A549 (cell line): ENCODE data around the gene GAS2L2. TPM values are rescaled to one million over a fixed set of nuclear protein-coding genes. Genes with fewer than 3 reads are reported as not detected.

Experiments used
- ATAC-seq, 2 experiments: fragments of 200-7000 bp in 1 of 2; fragments of >200 bp in 1 of 2; cut with Nextera tagmentation in 1 of 2; cut with Tn5 transposase in 1 of 2; 3 replicates each; pipeline versions ENCODE4 v1.8.0 to v1.9.1; 2018 to 2020; ENCODE audit warnings: mild to moderate bottlenecking in 1 of 2, moderate library complexity in 1 of 2
- CTCF ChIA-PET: fragments of 300-600 bp; sonication (Branson Sonifier 250); formaldehyde crosslinking; extraction: SDS; loops from one replicate; lab custom pipeline; 2021; ENCODE audit warnings: antibody characterized with exemption, inconsistent platforms; lab: Yijun Ruan, JAX
- POLR2A ChIA-PET: fragments of 350-600 bp; formaldehyde crosslinking; extraction: SDS; loops from one replicate; lab custom pipeline; 2021; ENCODE audit warnings: antibody characterized with exemption, inconsistent platforms; lab: Yijun Ruan, JAX
- DNase-seq, 2 experiments: peaks; one replicate each; pipeline versions ENCODE4 v3.0.0 to v3.0.0-alpha.2; 2011 to 2016; ENCODE audit warnings: low read depth in 1 of 2, low spot score in 1 of 2
- FAIRE-seq: peaks from 2 replicates; lab custom pipeline; 2011; peaks lifted over from hg19 to GRCh38; lab: Jason Lieb, UNC
- H3K27ac ChIP-seq, 2 experiments: fragments of >200 bp; sonication (Bioruptor Twin); formaldehyde crosslinking; 3 replicates each; pipeline ENCODE4 v1.5.1; 2016 to 2017
- H3K4me1 ChIP-seq: fragments of >200 bp; sonication (Bioruptor Twin); formaldehyde crosslinking; 3 replicates; pipeline ENCODE4 v1.6.1; 2016
- H3K4me2 ChIP-seq: fragments of >200 bp; sonication (Bioruptor Twin); formaldehyde crosslinking; 3 replicates; pipeline ENCODE4 v1.6.1; 2016
- H3K4me3 ChIP-seq: fragments of >200 bp; sonication (Bioruptor Twin); formaldehyde crosslinking; 3 replicates; pipeline ENCODE4 v1.5.1; 2016
- H3K9me3 ChIP-seq: fragments of >200 bp; sonication (Bioruptor Twin); formaldehyde crosslinking; 3 replicates; pipeline ENCODE4 v1.6.1; 2016
- ATOH8 ChIP-seq: fragments of 250-450 bp; sonication (Bioruptor Pico); IDR thresholded peaks from 2 replicates; pipeline ENCODE4 v1.5.0; 2020; ENCODE audit warnings: low read depth, mild to moderate bottlenecking, moderate library complexity
- BHLHE40 ChIP-seq: IDR thresholded peaks from 2 replicates; pipeline ENCODE4 v1.6.1; 2012; ENCODE audit warnings: low read depth, low read length, inconsistent platforms
- CBX2 ChIP-seq: fragments of 200-600 bp; sonication (generic); IDR thresholded peaks from 2 replicates; pipeline ENCODE4 v1.6.1; 2016; ENCODE audit warnings: low read depth, mild to moderate bottlenecking, borderline replicate concordance
- CBX8 ChIP-seq: fragments of 200-600 bp; sonication (generic); IDR thresholded peaks from 2 replicates; pipeline ENCODE4 v1.6.1; 2016
- CHD2 ChIP-seq: fragments of 150-350 bp; IDR thresholded peaks from 2 replicates; pipeline ENCODE4 v1.6.1; 2014; ENCODE audit warnings: low read length; ENCODE audit not compliant: partially characterized antibody
- CHD4 ChIP-seq: fragments of 200-600 bp; sonication (generic); IDR thresholded peaks from 2 replicates; pipeline ENCODE4 v1.6.1; 2016; ENCODE audit warnings: antibody characterized with exemption, mild to moderate bottlenecking, borderline replicate concordance
- CTCF ChIP-seq: fragments of >200 bp; sonication (Bioruptor Twin); formaldehyde crosslinking; IDR thresholded peaks from 3 replicates; pipeline ENCODE4 v1.5.1; 2016
- E2F6 ChIP-seq: IDR thresholded peaks from 2 replicates; pipeline ENCODE4 v1.6.1; 2012; ENCODE audit warnings: low read depth, borderline replicate concordance
- EHMT2 ChIP-seq: fragments of 200-600 bp; sonication (generic); IDR thresholded peaks from 2 replicates; pipeline ENCODE4 v1.6.1; 2016; ENCODE audit warnings: antibody characterized with exemption, low read depth, mild to moderate bottlenecking, moderate library complexity
- EP300 ChIP-seq, 2 experiments: fragments of >200 bp; sonication (Bioruptor Twin); formaldehyde crosslinking; IDR thresholded peaks; 2 replicates in 1 of 2; 3 replicates in 1 of 2; pipeline ENCODE4 v1.6.1; 2016 to 2017
- FOSL2 ChIP-seq, 2 experiments: fragments of 450-650 bp in 1 of 2; fragments of >200 bp in 1 of 2; sonication (Bioruptor Twin) in 1 of 2; formaldehyde crosslinking; IDR thresholded peaks; 2 replicates each; pipeline versions ENCODE4 v1.5.0 to v1.6.1; 2016 to 2020; ENCODE audit warnings: mild to moderate bottlenecking in 1 of 2, moderate library complexity in 1 of 2
- HDAC2 ChIP-seq: fragments of 200-600 bp; sonication (generic); IDR thresholded peaks from 2 replicates; pipeline ENCODE4 v1.6.1; 2016
- HES2 ChIP-seq: fragments of >200 bp; sonication (Bioruptor Twin); formaldehyde crosslinking; IDR thresholded peaks from 2 replicates; pipeline ENCODE4 v1.6.1; 2016
- HEYL ChIP-seq: fragments of 250-450 bp; sonication (Bioruptor Pico); IDR thresholded peaks from 2 replicates; pipeline ENCODE4 v1.8.0; 2021; ENCODE audit warnings: mild to moderate bottlenecking, moderate library complexity
- JUNB ChIP-seq: fragments of >200 bp; sonication (Bioruptor Twin); formaldehyde crosslinking; IDR thresholded peaks from 2 replicates; pipeline ENCODE4 v1.6.1; 2016
- KDM5A ChIP-seq: fragments of 200-600 bp; sonication (generic); IDR thresholded peaks from 2 replicates; pipeline ENCODE4 v1.6.1; 2016; ENCODE audit warnings: antibody characterized with exemption, mild to moderate bottlenecking
- MAFK ChIP-seq: fragments of 450-650 bp; IDR thresholded peaks from 2 replicates; pipeline ENCODE4 v1.6.1; 2014; ENCODE audit not compliant: partially characterized antibody
- MYC ChIP-seq: IDR thresholded peaks from 2 replicates; pipeline ENCODE4 v1.6.1; 2012; ENCODE audit warnings: mild to moderate bottlenecking, inconsistent platforms, low read length, improper control_type of control experiment, borderline replicate concordance
- NPAS2 ChIP-seq: fragments of 250-450 bp; sonication (Bioruptor Pico); IDR thresholded peaks from 2 replicates; pipeline ENCODE4 v1.8.0; 2022; ENCODE audit warnings: mild to moderate bottlenecking, moderate library complexity, borderline replicate concordance
- REST ChIP-seq: fragments of 200-600 bp; sonication (generic); IDR thresholded peaks from 2 replicates; pipeline ENCODE4 v1.6.1; 2016; ENCODE audit warnings: antibody characterized with exemption, mild to moderate bottlenecking, moderate library complexity
- RNF2 ChIP-seq: fragments of 200-600 bp; sonication (generic); IDR thresholded peaks from 2 replicates; pipeline ENCODE4 v1.6.1; 2016; ENCODE audit warnings: low read depth, mild to moderate bottlenecking, antibody characterized with exemption, moderate library complexity, borderline replicate concordance
- SMC3 ChIP-seq: fragments of >200 bp; sonication (Bioruptor Twin); formaldehyde crosslinking; IDR thresholded peaks from 3 replicates; pipeline ENCODE4 v1.6.1; 2018; ENCODE audit warnings: inconsistent platforms
- SREBF2 ChIP-seq: fragments of 450-650 bp; IDR thresholded peaks from 2 replicates; pipeline ENCODE4 v1.6.1; 2014; ENCODE audit warnings: mild to moderate bottlenecking, moderate library complexity
- TFCP2L1 ChIP-seq: fragments of 250-450 bp; sonication (Bioruptor Pico); IDR thresholded peaks from 2 replicates; pipeline ENCODE4 v1.5.0; 2021; ENCODE audit warnings: mild to moderate bottlenecking
- TP53 ChIP-seq: fragments of 250-450 bp; sonication (Bioruptor Pico); IDR thresholded peaks from 2 replicates; pipeline ENCODE4 v1.5.0; 2021; ENCODE audit warnings: mild to moderate bottlenecking, moderate library complexity
- ZFP36 ChIP-seq: fragments of 450-650 bp; IDR thresholded peaks from 2 replicates; pipeline ENCODE4 v1.6.1; 2014; ENCODE audit warnings: borderline replicate concordance; ENCODE audit not compliant: partially characterized antibody
- ZNF302 ChIP-seq: fragments of 250-450 bp; sonication (Bioruptor Pico); IDR thresholded peaks from 2 replicates; pipeline ENCODE4 v1.9.0; 2021; ENCODE audit warnings: inconsistent platforms, mild to moderate bottlenecking, moderate library complexity
- WGBS: methylation state at CpG from one replicate; pipeline ENCODE4 v1.1.6; 2017; ENCODE audit errors: missing lambda C conversion rate; 5-methylcytosine and 5-hydroxymethylcytosine counted together
- polyA plus RNA-seq, 4 experiments: library from polyadenylated mRNA; depleted of rRNA in 3 of 4; stranded (reverse); fragments of >200 nt; fragmentation: RNase III in 1 of 4; extraction: RNeasy Plus Mini Kit Qiagen cat#74134 plus additional on column Dnase treatment in 1 of 4; gene quantifications; 2 replicates in 3 of 4; 3 replicates in 1 of 4; pipeline ENCODE4 v1.2.3, GENCODE V29; 2011 to 2017

GAS2L2 gene
- polyA plus RNA-seq, 2 of the 4 experiments (the other 2 are of a cell fraction), result 0.06 to 0.15 TPM

- ChIA-PET CTCF (interaction anchor here (0.6 to 43.9 kb wide), 3 partner anchors 13 to 32 kb away, joined by 3 to 2039 read pairs (median 1116); partner anchors contain the start of genes C17orf50, GAS2L2, MMP28 and TAF15), POLR2A (no interaction called here)
- Histone ChIP-seq H3K4me1 (peaks cover 35% of the 10 kb centered on the region), H3K4me3 (no peak overlapping the region), H3K4me2 (no peak overlapping the region; the same call in 2 of the 3 replicates), H3K27ac (peak overlapping the region in 1 of 2 experiments; percentile 67; a peak in 3 of 6 replicates), H3K9me3 (no peaks in the 10 kb centered on the region)
- ATAC-seq (peak in 1 of 2 experiments; percentile 13; a peak in 2 of 6 replicates), DNase-seq (no peak), FAIRE-seq (no peak)
- WGBS, result 85% methylated on average over 10 of the region's 10 CpGs
- no peak for TF ChIP-seq ZFP36
- TF ChIP-seq FOSL2 (IDR thresholded peaks at IDR 0.05), result no peak
- TF ChIP-seq FOSL2 (CRISPR knock-in tag; IDR thresholded peaks at IDR 0.05), result no peak
- TF ChIP-seq HEYL (CRISPR knock-in tag), result no peak
- TF ChIP-seq CBX2, result no peak
- TF ChIP-seq HDAC2, result no peak
- no peak for TF ChIP-seq SREBF2
- TF ChIP-seq REST, result no peak
- no peak for TF ChIP-seq HES2
- no peak for TF ChIP-seq EP300 (IDR thresholded peaks at IDR 0.05)
- no peak for TF ChIP-seq BHLHE40
- TF ChIP-seq EHMT2, result no peak
- no peak for TF ChIP-seq JUNB
- no peak for TF ChIP-seq SMC3
- no peak for TF ChIP-seq ZNF302 (CRISPR knock-in tag)
- no peak for TF ChIP-seq MAFK
- TF ChIP-seq ATOH8 (CRISPR knock-in tag), result no peak
These were observed 20.8 kb upstream of the GAS2L2 start for GRCh38 chr17:35773679-35774425.

- H3K4me1 ChIP-seq, result peaks cover 32% of the 10 kb centered on the region
- no peak for DNase-seq
- ChIA-PET POLR2A (no interaction called here), CTCF (interaction anchor here (0.6 to 43.9 kb wide), 4 partner anchors 18 to 911 kb away, joined by 3 to 2039 read pairs (median 560); partner anchors contain the start of genes C17orf50, GAS2L2, MMP28 and TAF15)
- H3K27ac ChIP-seq, result no peak overlapping the region
- no peak for ATAC-seq
- H3K4me3 ChIP-seq, result no peak overlapping the region
- TF ChIP-seq CHD2, result no peak
- TF ChIP-seq E2F6, result no peak
- TF ChIP-seq CHD4, result no peak
- no peak for TF ChIP-seq RNF2
- no peak for TF ChIP-seq TP53 (CRISPR knock-in tag)
- TF ChIP-seq MYC, result no peak
- no peak for TF ChIP-seq CBX8
- no peak for TF ChIP-seq CTCF
- no peak for TF ChIP-seq KDM5A
- TF ChIP-seq NPAS2 (CRISPR knock-in tag), result no peak
- TF ChIP-seq TFCP2L1 (CRISPR knock-in tag), result no peak
- 86% methylated on average over 18 of the region's 20 CpGs for WGBS
- no peak overlapping the region for H3K4me2 ChIP-seq
- FAIRE-seq, result no peak
- H3K9me3 ChIP-seq, result no peaks in the 10 kb centered on the region
These were observed 20.1 kb upstream of the GAS2L2 start for GRCh38 chr17:35773129-35773528.
